ENCODE data around the gene OLA1.

Gene OLA1

DNA sequence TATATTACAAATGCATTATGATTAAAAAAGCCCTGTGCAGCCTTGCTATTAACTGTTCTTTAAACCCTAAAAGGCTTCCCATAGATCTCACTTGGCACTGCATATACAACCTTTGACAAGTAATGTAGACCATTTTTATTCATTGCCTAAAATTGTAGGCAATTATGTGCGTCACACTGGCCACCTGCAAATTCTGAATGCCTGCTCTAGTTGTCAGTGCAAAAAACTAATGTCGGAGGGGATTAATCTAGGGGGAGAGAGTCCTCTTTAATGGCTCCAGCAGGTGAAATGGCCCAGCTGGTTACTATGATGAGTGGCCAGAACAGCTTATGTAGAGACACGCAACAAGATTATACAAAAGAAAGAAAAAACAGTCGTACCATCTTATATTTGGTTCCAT, 123.2 kb downstream of the OLA1 start:
- no peak for TF ChIP-seq CTCF (conservative IDR thresholded peaks at IDR 0.05; ENCODE audit: low read depth, low read length)
- no peak overlapping the region for H3K4me3 ChIP-seq (ENCODE audit: low read length)
- no peak for DNase-seq (ENCODE audit: low read depth)

GRCh38 chr2:174124181-174124580, 124.2 kb downstream of the OLA1 start:
- no peak for DNase-seq (ENCODE audit: low read depth)
- no peak for TF ChIP-seq CTCF (conservative IDR thresholded peaks at IDR 0.05; ENCODE audit: low read depth, low read length)
- H3K4me3 ChIP-seq (ENCODE audit: low read length), result no peak overlapping the region

DNA sequence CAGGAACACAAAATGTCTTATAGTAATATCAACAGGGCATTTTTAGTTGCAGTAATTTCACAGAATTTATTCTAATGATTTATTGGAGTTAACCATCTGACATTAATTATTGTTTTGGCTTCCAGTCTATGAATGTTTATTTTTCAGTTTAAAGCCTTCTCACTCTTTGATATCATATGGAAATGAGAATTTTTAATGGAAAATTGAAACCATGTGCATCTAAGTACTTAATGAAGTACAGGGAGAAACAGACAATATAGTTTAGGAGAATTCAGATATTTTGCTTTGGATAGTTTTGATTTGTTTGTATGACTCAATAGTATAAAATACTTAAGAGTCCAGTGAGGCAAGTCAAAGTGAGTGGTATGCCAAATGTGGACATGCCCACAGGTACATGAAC, 126.1 kb downstream of the OLA1 start:
- H3K4me3 ChIP-seq (ENCODE audit: low read length), result no peak overlapping the region
- DNase-seq (ENCODE audit: low read depth), result no peak
- no peak for TF ChIP-seq CTCF (conservative IDR thresholded peaks at IDR 0.05; ENCODE audit: low read depth, low read length)

GRCh38 chr2:174121612-174122011, 126.7 kb downstream of the OLA1 start:
- no peak overlapping the region for H3K4me3 ChIP-seq (ENCODE audit: low read length)
- TF ChIP-seq CTCF (conservative IDR thresholded peaks at IDR 0.05; ENCODE audit: low read depth, low read length), result no peak
- DNase-seq (ENCODE audit: low read depth), result no peak

DNA sequence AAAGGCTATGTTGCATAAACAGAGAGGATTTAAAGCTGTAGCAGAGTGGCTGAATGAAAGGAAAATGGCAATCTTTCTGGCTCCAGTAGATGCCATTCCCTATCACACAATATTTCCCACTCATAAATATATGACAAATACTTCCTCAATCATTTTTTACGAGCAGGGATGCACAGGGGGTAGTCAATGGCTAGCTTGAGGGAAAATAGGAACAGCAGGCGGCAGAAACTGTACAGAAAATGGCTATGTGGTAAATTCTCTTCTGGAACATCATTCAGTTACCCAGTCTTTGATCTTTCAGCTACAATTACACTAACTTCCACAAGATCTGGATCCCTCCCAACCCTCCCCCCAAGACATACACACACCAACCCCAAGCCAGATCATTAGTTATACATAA, 127.2 kb downstream of the OLA1 start:
- H3K4me3 ChIP-seq (ENCODE audit: low read length), result no peak overlapping the region
- DNase-seq (ENCODE audit: low read depth), result no peak
- TF ChIP-seq CTCF (conservative IDR thresholded peaks at IDR 0.05; ENCODE audit: low read depth, low read length), result no peak

GRCh38 chr2:174120346-174120745, 128.0 kb downstream of the OLA1 start:
- no peak for TF ChIP-seq CTCF (conservative IDR thresholded peaks at IDR 0.05; ENCODE audit: low read depth, low read length)
- H3K4me3 ChIP-seq (ENCODE audit: low read length), result no peak overlapping the region
- DNase-seq (ENCODE audit: low read depth), result no peak

DNA sequence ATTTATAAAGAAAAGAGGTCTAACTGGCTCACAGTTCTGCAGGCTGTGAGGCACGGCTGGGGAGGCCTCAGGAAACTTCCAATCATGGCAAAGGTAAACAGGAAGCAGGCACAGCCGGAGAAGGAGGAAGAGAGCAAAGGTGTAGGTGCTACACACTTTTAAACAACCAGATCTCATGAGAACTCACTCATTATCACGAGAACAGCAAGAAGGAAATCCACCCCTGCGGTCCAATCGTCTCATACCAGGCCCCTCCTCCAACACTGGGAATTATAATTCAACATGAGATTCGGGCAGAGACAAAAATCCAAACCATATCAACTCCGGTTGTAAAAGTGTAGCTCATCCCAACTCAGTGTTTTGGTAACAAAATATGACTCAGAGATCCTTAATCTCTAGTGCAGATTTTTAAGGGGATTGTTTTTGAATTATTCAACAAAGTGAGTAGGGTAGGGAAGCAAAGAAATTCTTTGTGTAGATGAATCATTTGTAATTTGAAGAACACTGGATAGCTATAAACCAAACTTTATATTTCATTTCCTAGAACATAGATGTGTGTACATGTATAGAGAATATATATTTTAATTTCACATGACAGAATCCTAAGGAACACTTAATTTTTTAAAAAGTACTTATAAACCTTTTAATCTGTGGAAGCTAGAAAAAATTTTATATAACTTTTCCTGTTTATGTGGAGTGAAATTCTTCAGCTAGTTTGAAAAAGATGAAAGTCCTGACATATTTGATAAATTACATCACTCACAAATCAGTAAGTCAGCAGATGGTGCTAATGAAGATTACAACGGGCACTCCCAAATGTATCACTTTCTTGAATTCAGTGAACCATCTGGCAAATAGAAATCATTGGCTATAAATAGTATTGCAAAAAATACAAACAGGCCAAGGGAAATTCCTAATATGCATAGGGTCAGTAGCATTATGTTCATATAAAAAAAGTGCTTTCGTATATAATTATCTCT, 130.1 kb downstream of the OLA1 start:
- DNase-seq (ENCODE audit: low read depth), result peak; percentile 40
- TF ChIP-seq CTCF (conservative IDR thresholded peaks at IDR 0.05; ENCODE audit: low read depth, low read length), result no peak
- H3K4me3 ChIP-seq (ENCODE audit: low read length), result no peak overlapping the region

Data from retinal pigment epithelial cell (primary cell).